ENCODE results near the gene FBXW4. TPM values are rescaled to one million over a fixed set of nuclear protein-coding genes. Genes with fewer than 3 reads are reported as not detected.

FBXW4 gene
- total and polyA plus RNA-seq, 10 of the 15 experiments (the other 5 are each of a cell fraction or from before 2014, with no cell fraction given), result 5.7 to 42.0 (median 27.5) TPM

DNA sequence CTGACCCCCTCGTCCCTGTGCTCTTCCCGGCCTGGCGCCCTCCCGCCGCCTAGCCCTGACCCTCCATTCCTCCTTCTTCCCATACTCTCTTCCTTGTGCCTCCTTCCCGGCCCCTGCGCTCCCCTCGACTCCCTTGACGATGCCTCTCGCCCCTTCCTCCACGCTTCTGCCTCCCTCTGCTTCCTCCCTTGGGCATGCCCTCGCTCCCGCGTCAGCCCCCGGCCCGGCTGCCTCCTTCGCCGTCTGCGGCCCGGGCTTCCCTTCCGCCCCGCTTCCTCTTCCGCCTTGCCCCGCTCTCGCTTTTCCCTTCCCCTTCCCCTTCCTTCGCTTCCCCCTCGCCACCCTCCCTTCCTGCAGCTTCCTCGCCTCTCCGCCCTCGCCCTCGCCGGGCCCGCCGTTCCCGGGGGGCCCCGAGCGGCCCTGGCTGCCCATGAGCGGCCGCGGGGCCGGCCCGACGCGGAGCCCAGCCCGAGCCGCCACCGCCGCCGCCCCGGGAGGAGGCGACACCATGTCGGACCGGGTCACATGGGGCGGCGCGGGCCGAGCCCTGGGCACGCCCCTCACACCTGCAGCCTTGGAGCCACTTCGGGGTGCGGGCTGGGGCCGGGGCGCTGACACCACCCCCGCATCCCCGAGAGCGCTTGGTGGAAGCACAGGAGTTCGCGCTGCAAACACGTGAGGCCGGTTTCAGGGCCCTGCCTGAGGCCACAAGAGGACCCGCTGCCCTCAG lies at the start of gene FBXW4 (continued):
- TF ChIP-seq CHD4 (IDR thresholded peaks at IDR 0.05) (no peak), CBX5 (IDR thresholded peaks at IDR 0.05; ENCODE audit: low read depth) (0 out of 2 replicates have a peak, but pooled peaks have one; percentile 84), CREB1 (IDR thresholded peaks at IDR 0.05; ENCODE audit: low read depth) (no peak)
- TF ChIP-seq, protein P1, sequence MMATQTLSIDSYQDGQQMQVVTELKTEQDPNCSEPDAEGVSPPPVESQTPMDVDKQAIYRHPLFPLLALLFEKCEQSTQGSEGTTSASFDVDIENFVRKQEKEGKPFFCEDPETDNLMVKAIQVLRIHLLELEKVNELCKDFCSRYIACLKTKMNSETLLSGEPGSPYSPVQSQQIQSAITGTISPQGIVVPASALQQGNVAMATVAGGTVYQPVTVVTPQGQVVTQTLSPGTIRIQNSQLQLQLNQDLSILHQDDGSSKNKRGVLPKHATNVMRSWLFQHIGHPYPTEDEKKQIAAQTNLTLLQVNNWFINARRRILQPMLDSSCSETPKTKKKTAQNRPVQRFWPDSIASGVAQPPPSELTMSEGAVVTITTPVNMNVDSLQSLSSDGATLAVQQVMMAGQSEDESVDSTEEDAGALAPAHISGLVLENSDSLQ (IDR thresholded peaks at IDR 0.05), result no peak; the same call in 1 of the 2 replicates
- TF ChIP-seq, protein P2, sequence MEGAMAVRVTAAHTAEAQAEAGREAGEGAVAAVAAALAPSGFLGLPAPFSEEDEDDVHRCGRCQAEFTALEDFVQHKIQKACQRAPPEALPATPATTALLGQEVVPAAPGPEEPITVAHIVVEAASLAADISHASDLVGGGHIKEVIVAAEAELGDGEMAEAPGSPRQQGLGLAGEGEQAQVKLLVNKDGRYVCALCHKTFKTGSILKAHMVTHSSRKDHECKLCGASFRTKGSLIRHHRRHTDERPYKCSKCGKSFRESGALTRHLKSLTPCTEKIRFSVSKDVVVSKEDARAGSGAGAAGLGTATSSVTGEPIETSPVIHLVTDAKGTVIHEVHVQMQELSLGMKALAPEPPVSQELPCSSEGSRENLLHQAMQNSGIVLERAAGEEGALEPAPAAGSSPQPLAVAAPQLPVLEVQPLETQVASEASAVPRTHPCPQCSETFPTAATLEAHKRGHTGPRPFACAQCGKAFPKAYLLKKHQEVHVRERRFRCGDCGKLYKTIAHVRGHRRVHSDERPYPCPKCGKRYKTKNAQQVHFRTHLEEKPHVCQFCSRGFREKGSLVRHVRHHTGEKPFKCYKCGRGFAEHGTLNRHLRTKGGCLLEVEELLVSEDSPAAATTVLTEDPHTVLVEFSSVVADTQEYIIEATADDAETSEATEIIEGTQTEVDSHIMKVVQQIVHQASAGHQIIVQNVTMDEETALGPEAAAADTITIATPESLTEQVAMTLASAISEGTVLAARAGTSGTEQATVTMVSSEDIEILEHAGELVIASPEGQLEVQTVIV (IDR thresholded peaks at IDR 0.05; ENCODE audit: borderline replicate concordance, partially characterized antibody), result peak; percentile 59
- TF ChIP-seq, protein P3, sequence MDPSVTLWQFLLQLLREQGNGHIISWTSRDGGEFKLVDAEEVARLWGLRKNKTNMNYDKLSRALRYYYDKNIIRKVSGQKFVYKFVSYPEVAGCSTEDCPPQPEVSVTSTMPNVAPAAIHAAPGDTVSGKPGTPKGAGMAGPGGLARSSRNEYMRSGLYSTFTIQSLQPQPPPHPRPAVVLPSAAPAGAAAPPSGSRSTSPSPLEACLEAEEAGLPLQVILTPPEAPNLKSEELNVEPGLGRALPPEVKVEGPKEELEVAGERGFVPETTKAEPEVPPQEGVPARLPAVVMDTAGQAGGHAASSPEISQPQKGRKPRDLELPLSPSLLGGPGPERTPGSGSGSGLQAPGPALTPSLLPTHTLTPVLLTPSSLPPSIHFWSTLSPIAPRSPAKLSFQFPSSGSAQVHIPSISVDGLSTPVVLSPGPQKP (IDR thresholded peaks at IDR 0.05; ENCODE audit: low read depth, low read length), result no peak

DNA sequence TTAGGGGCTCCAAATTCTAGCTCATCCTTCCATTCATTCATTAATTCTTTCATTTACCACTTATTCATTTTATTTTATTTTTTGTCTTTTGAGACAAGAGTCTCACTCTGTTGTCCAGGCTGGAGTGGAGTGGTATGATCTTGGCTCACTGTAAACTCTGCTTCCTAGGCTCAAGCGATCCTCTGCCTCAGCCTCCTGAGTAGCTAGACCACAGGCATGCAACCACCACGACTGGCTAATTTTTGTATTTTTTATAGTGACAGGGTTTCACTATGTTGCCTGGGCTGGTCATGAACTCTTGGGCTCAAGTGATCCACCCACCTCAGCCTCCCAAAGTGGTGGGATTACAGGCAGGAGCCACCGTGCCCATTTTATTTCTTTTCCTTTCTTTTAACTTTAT lies 49.3 kb upstream of the FBXW4 start:
- DNase-seq (ENCODE audit: low read depth, low spot score) (no peak), ATAC-seq (no peak), FAIRE-seq (no peak)
- CTCF ChIA-PET, result no interaction called here
- Histone ChIP-seq H3K79me2 (ENCODE audit: control insufficient read depth, insufficient read depth, low read length) (no peaks in the 10 kb centered on the region), H3K9ac (ENCODE audit: control insufficient read depth, insufficient read depth, low read length) (no peak overlapping the region), H3K9me3 (replicated peaks; ENCODE audit: control insufficient read depth, insufficient read depth, low read length) (no peaks in the 10 kb centered on the region), H3K4me2 (ENCODE audit: control insufficient read depth, insufficient read depth) (no peak overlapping the region), H3K27me3 (replicated peaks in 1 of 2; ENCODE audit: control insufficient read depth in 2 of 2, insufficient read depth in 2 of 2, low read length in 1 of 2) (no peaks in the 10 kb centered on the region), H3K36me3 (ENCODE audit: control insufficient read depth in 2 of 2, insufficient read depth in 2 of 2, low read length in 1 of 2) (no peaks in the 10 kb centered on the region), H4K20me1 (ENCODE audit: control insufficient read depth, insufficient read depth) (no peaks in the 10 kb centered on the region), H3K27ac (ENCODE audit: control insufficient read depth, insufficient read depth) (no peak overlapping the region), H2AFZ (ENCODE audit: control insufficient read depth, low read depth, low read length) (no peak overlapping the region), H3K4me1 (ENCODE audit: control insufficient read depth, insufficient read depth, low read length) (no peaks in the 10 kb centered on the region), H3K4me3 (no peak overlapping the region)
- RAD21 ChIA-PET (ENCODE audit: unreplicated experiment), result interaction anchor here (1.6 kb wide), 1 partner anchor 127 kb away, joined by 5 read pairs; no protein-coding TSS in a partner anchor
- POLR2A ChIA-PET, result no interaction called here
- 60% methylated on average over 3 of the region's 3 CpGs for WGBS (ENCODE audit: insufficient coverage, insufficient replicate concordance, low lambda C conversion rate, missing lambda C conversion rate)
- in situ Hi-C loops (cut with MboI) (no loop called here), intact Hi-C loops (cut with micrococcal nuclease; ENCODE audit: unreplicated experiment) (no loop called here)
- SMC1A ChIA-PET (ENCODE audit: uncharacterized antibody, unreplicated experiment), result interaction anchor here (0.7 to 1.3 kb wide), 2 partner anchors 55 to 95 kb away, joined by 3 to 4 read pairs; no protein-coding TSS in a partner anchor
- no TSS peak for BruUV-seq (replicated peaks)
- TF ChIP-seq SMC3 (IDR thresholded peaks at IDR 0.05; ENCODE audit: borderline replicate concordance, low read length) (no peak), ZBED1 (IDR thresholded peaks at IDR 0.05; ENCODE audit: borderline replicate concordance) (no peak), FOXK2 (IDR thresholded peaks at IDR 0.05) (no peak), CREM (IDR thresholded peaks at IDR 0.05; ENCODE audit: low read depth) (no peak), RAD51 (IDR thresholded peaks at IDR 0.05) (no peak), MEF2A (IDR thresholded peaks at IDR 0.05; ENCODE audit: insufficient read depth, low read depth, low read length) (no peak), RCOR1 (conservative IDR thresholded peaks at IDR 0.05; ENCODE audit: low read depth, low read length) (no peak), BACH1 (IDR thresholded peaks at IDR 0.05; ENCODE audit: borderline replicate concordance) (no peak)
- TF ChIP-seq, protein P4, sequence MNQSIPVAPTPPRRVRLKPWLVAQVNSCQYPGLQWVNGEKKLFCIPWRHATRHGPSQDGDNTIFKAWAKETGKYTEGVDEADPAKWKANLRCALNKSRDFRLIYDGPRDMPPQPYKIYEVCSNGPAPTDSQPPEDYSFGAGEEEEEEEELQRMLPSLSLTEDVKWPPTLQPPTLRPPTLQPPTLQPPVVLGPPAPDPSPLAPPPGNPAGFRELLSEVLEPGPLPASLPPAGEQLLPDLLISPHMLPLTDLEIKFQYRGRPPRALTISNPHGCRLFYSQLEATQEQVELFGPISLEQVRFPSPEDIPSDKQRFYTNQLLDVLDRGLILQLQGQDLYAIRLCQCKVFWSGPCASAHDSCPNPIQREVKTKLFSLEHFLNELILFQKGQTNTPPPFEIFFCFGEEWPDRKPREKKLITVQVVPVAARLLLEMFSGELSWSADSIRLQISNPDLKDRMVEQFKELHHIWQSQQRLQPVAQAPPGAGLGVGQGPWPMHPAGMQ (IDR thresholded peaks at IDR 0.05; ENCODE audit: borderline replicate concordance), result no peak

Measured in GM12878 (cell line).